Naive thymus-derived CD4-positive, alpha-beta T cell (primary cell): ENCODE measurements around the gene NSD2. TPM values are rescaled to one million over a fixed set of nuclear protein-coding genes. Genes with fewer than 3 reads are reported as not detected.
"Not testable (repeated sequence)": the region's sequence is repeated elsewhere in the genome, so short reads cannot be mapped to it uniquely, and the experiment has no call there.

Source experiments
- ATAC-seq: fragments of 150-1000 bp; cut with Tn5 transposase; 2 replicates; pipeline ENCODE4 v1.10.0; 2021; ENCODE audit warnings: mild to moderate bottlenecking, moderate library complexity
- CTCF ChIA-PET: fragments of 350-600 bp; sonication (Branson Sonifier 250); formaldehyde crosslinking; loops from one replicate; lab custom pipeline; 2021; ENCODE audit warnings: antibody characterized with exemption; lab: Charles Lee
- POLR2A ChIA-PET: fragments of 350-600 bp; sonication (Branson Sonifier 250); formaldehyde crosslinking; loops from one replicate; lab custom pipeline; 2021; ENCODE audit warnings: antibody characterized with exemption, inconsistent platforms; lab: Charles Lee
- DNase-seq, 9 donors: peaks; one replicate each; pipeline versions ENCODE4 v3.0.0 to v3.0.0-alpha.2; 2020 to 2022; ENCODE audit warnings: mixed read lengths in 1 of 9
- H3K27ac ChIP-seq: one replicate; pipeline ENCODE4 v1.7.0; 2013; ENCODE audit warnings: mild to moderate bottlenecking, low read depth, low read length, moderate library complexity
- H3K27me3 ChIP-seq, 2 donors: one replicate each; pipeline ENCODE4 v1.7.0; 2013; ENCODE audit warnings: low read length in 2 of 2, mild to moderate bottlenecking in 2 of 2, moderate library complexity in 2 of 2; ENCODE audit not compliant: control insufficient read depth in 2 of 2, insufficient read depth in 2 of 2
- H3K36me3 ChIP-seq, 3 experiments: 1 replicate in 2 of 3; 2 replicates in 1 of 3; pipeline ENCODE4 v1.7.0; 2013; ENCODE audit warnings: low read length in 3 of 3, mild to moderate bottlenecking in 3 of 3, moderate library complexity in 1 of 3; ENCODE audit not compliant: insufficient read depth in 3 of 3, control insufficient read depth in 2 of 3
- H3K4me1 ChIP-seq, 2 donors: one replicate each; pipeline ENCODE4 v1.7.0; 2013; ENCODE audit warnings: low read length in 2 of 2, mild to moderate bottlenecking in 2 of 2, moderate library complexity in 1 of 2; ENCODE audit not compliant: control insufficient read depth in 2 of 2, insufficient read depth in 2 of 2
- H3K4me3 ChIP-seq: 2 replicates; pipeline ENCODE4 v1.7.0; 2013; ENCODE audit warnings: mild to moderate bottlenecking, low read length
- H3K9me3 ChIP-seq, 3 experiments: 1 replicate in 2 of 3; 2 replicates in 1 of 3; pipeline ENCODE4 v1.7.0; 2013; ENCODE audit warnings: low read length in 3 of 3; ENCODE audit not compliant: control insufficient read depth in 2 of 3
- H3K27ac Mint-ChIP-seq, 9 donors: one replicate each; pipeline ENCODE4 v1.8.0; 2020 to 2022; ENCODE audit warnings: mixed read lengths in 9 of 9, mild to moderate bottlenecking in 8 of 9, moderate library complexity in 5 of 9, inconsistent platforms in 2 of 9
- H3K27me3 Mint-ChIP-seq, 5 donors: one replicate each; pipeline ENCODE4 v1.8.0; 2021 to 2022; ENCODE audit warnings: mixed read lengths in 5 of 5, mild to moderate bottlenecking in 1 of 5
- H3K36me3 Mint-ChIP-seq, 5 donors: one replicate each; pipeline ENCODE4 v1.8.0; 2020 to 2022; ENCODE audit warnings: mixed read lengths in 5 of 5, mild to moderate bottlenecking in 3 of 5, inconsistent platforms in 1 of 5
- H3K4me1 Mint-ChIP-seq, 7 donors: one replicate each; pipeline ENCODE4 v1.8.0; 2020 to 2022; ENCODE audit warnings: mixed read lengths in 7 of 7, mild to moderate bottlenecking in 3 of 7, inconsistent platforms in 1 of 7
- H3K4me3 Mint-ChIP-seq, 10 donors: one replicate each; pipeline ENCODE4 v1.8.0; 2020 to 2022; ENCODE audit warnings: mild to moderate bottlenecking in 10 of 10, mixed read lengths in 10 of 10, moderate library complexity in 6 of 10, inconsistent platforms in 2 of 10
- H3K9me3 Mint-ChIP-seq, 11 donors: one replicate each; pipeline ENCODE4 v1.8.0; 2020 to 2022; ENCODE audit warnings: mixed read lengths in 11 of 11, mild to moderate bottlenecking in 4 of 11, inconsistent platforms in 1 of 11, moderate library complexity in 1 of 11
- intact Hi-C, 2 donors: fragments of 100-400 bp; cut with micrococcal nuclease; formaldehyde crosslinking; loops; one replicate each; pipeline ENCODE4 v1.15.1; 2023
- polyA plus RNA-seq, 2 donors: library from polyadenylated mRNA; unstranded; fragments of 300-500 nt; fragmentation: Illumina TruSeq; gene quantifications; one replicate each; pipeline ENCODE4 v1.2.3, GENCODE V29; 2021
- total RNA-seq, 6 experiments: library from RNA in 5 of 6; stranded (reverse) in 5 of 6; gene quantifications; 1 replicate in 5 of 6; 2 replicates in 1 of 6; pipeline ENCODE4 v1.2.3 and lab custom pipeline; 2021 to 2026

The NSD2 gene
- total and polyA plus RNA-seq, 7 experiments from 2014 or later, result 2.7 to 207 (median 37.3) TPM

DNA sequence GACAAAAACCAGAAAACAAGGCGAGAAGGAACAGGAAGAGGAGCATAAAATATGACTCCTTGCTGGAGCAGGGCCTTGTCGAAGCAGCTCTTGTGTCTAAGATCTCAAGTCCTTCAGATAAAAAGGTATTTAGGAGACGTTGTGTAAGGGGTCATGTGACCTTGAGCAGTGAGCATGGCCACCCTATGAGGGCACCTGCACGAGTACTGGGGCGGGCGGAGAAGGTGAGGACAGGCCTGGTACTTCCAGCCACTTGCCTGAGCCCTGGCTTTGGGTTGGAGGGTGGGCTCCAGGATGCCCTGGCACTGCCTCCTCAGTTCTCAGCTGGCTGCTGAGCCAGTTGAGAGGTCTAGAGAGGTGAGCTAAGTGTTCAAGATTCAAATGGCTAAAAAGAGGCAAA is 29.9 kb downstream of the NSD2 start:
- H3K9me3 Mint-ChIP-seq, result no peaks in the 10 kb centered on the region
- Histone ChIP-seq H3K4me3 (no peak overlapping the region), H3K27me3 (no peaks in the 10 kb centered on the region), H3K4me1 (no peaks in the 10 kb centered on the region), H3K27ac (no peak overlapping the region), H3K36me3 (peaks cover 0 to 31% (median 4%) of the 10 kb centered on the region in 3 experiments), H3K9me3 (no peaks in the 10 kb centered on the region)
- no peak overlapping the region for H3K4me3 Mint-ChIP-seq
- H3K4me1 Mint-ChIP-seq, result peaks cover 4 to 71% (median 11%) of the 10 kb centered on the region in 7 donors
- intact Hi-C loops, result no loop called here
- DNase-seq (no peak), ATAC-seq (no peak)
- no peaks in the 10 kb centered on the region for H3K27me3 Mint-ChIP-seq
- CTCF ChIA-PET, result interaction anchor here (1.2 to 4.4 kb wide), 8 partner anchors 8 to 208 kb away, joined by 3 to 32 read pairs (median 11); no protein-coding TSS in a partner anchor
- POLR2A ChIA-PET, result no interaction called here
- peaks cover 16 to 45% (median 23%) of the 10 kb centered on the region in 5 donors for H3K36me3 Mint-ChIP-seq
- H3K27ac Mint-ChIP-seq, result peak overlapping the region in 2 of 9 donors; percentile 10 to 56

DNA sequence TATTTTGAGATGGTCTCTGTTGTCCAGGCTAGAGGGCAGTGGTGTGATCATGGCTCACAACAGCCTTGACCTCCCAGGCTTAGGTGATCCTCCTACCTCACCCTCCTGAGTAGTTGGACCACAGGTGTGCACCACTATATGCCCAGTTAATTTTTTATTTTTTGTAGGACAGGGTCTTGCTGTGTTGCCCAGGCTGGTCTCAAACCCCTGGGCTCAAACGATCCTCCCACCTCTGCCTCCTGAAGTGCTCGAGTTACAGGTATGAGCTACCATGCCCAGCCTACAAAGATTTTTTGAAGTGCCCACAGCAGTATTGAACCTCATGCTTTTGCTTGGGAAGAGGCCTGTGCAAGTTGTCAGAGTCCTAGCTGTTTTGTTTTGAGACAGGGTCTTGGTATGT is 31.1 kb downstream of the NSD2 start:
- Mint-ChIP-seq H3K4me1 (peaks cover 10 to 74% (median 18%) of the 10 kb centered on the region in 7 donors), H3K9me3 (no peaks in the 10 kb centered on the region), H3K4me3 (no peak overlapping the region), H3K36me3 (peaks cover 16 to 53% (median 27%) of the 10 kb centered on the region in 5 donors), H3K27me3 (no peaks in the 10 kb centered on the region), H3K27ac (peak overlapping the region in 1 of 9 donors; percentile 49)
- peaks cover 0 to 35% (median 4%) of the 10 kb centered on the region in 3 experiments for H3K36me3 ChIP-seq
- H3K9me3 ChIP-seq, result no peaks in the 10 kb centered on the region
- H3K4me3 ChIP-seq, result no peak overlapping the region
- H3K27me3 ChIP-seq, result no peaks in the 10 kb centered on the region
- no peak overlapping the region for H3K27ac ChIP-seq
- H3K4me1 ChIP-seq, result no peaks in the 10 kb centered on the region
- no peak for DNase-seq
- POLR2A ChIA-PET, result interaction anchor here (0.6 kb wide), 1 partner anchor 179 kb away, joined by 3 read pairs; no protein-coding TSS in a partner anchor
- no peak for ATAC-seq
- CTCF ChIA-PET, result interaction anchor here (0.6 kb wide), 1 partner anchor 354 kb away, joined by 3 read pairs; no protein-coding TSS in a partner anchor
- intact Hi-C loops, result no loop called here

DNA sequence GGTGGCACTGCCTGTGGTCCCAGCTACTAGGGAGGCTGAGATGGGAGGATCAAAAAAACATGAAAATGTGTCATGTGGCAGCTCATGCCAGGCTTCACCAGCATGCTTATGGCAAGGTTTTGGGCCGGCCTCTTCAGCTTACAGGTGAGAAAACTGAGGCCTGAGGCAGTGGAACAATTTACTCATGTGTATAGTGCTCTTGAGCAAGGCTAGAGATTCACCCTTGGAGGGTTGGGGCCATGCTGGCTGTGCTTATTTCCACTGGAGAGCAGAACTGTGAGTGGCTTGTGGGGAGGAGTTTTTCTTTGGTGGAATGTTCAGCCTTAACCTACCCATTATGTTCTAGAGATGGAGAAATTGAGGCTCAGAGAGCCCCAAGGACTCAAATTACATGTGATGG is 31.8 kb downstream of the NSD2 start:
- ChIA-PET CTCF (interaction anchor here (0.6 kb wide), 1 partner anchor 15 kb away, joined by 5 read pairs; no protein-coding TSS in a partner anchor), POLR2A (interaction anchor here (0.6 kb wide), 1 partner anchor 34 kb away, joined by 4 read pairs; no protein-coding TSS in a partner anchor)
- no peaks in the 10 kb centered on the region for H3K4me1 ChIP-seq
- Mint-ChIP-seq H3K9me3 (no peaks in the 10 kb centered on the region), H3K27ac (peak overlapping the region in 2 of 9 donors; percentile 7 to 56), H3K36me3 (peaks cover 16 to 53% (median 27%) of the 10 kb centered on the region in 5 donors), H3K27me3 (no peaks in the 10 kb centered on the region), H3K4me3 (no peak overlapping the region), H3K4me1 (peaks cover 11 to 75% (median 20%) of the 10 kb centered on the region in 7 donors)
- intact Hi-C loops, result no loop called here
- DNase-seq, result no peak
- peaks cover 0 to 35% (median 4%) of the 10 kb centered on the region in 3 experiments for H3K36me3 ChIP-seq
- H3K4me3 ChIP-seq, result no peak overlapping the region
- no peak overlapping the region for H3K27ac ChIP-seq
- no peak for ATAC-seq
- H3K9me3 ChIP-seq, result no peaks in the 10 kb centered on the region
- no peaks in the 10 kb centered on the region for H3K27me3 ChIP-seq

DNA sequence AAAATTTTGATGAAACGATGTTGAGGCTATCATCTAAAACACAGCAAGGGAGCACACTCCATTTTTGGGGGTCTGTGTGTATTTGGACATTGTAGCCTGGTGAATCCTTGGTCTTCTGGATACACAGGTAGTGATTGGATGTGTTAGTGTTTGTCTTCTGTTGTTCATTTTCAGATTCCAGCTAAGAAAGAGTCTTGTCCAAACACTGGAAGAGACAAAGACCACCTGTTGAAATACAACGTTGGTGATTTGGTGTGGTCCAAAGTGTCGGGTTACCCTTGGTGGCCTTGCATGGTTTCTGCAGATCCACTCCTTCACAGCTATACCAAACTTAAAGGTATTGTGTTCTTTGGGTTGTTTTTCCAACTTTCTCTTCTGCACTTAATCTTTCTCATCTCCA is 32.8 kb downstream of the NSD2 start:
- no peaks in the 10 kb centered on the region for H3K27me3 ChIP-seq
- H3K36me3 ChIP-seq, result peaks cover 0 to 35% (median 4%) of the 10 kb centered on the region in 3 experiments
- H3K4me1 ChIP-seq, result no peaks in the 10 kb centered on the region
- no peak overlapping the region for H3K27ac ChIP-seq
- H3K9me3 Mint-ChIP-seq, result no peaks in the 10 kb centered on the region
- H3K4me3 Mint-ChIP-seq, result no peak overlapping the region
- H3K36me3 Mint-ChIP-seq, result peaks cover 16 to 53% (median 28%) of the 10 kb centered on the region in 5 donors
- ChIA-PET CTCF (no interaction called here), POLR2A (interaction anchor here (0.7 kb wide), 1 partner anchor 14 kb away, joined by 5 read pairs; no protein-coding TSS in a partner anchor)
- peak overlapping the region in 1 of 9 donors; percentile 33 for H3K27ac Mint-ChIP-seq
- H3K4me3 ChIP-seq, result no peak overlapping the region
- peaks cover 9 to 78% (median 19%) of the 10 kb centered on the region in 7 donors for H3K4me1 Mint-ChIP-seq
- no peaks in the 10 kb centered on the region for H3K9me3 ChIP-seq
- intact Hi-C loops, result no loop called here
- no peaks in the 10 kb centered on the region for H3K27me3 Mint-ChIP-seq
- ATAC-seq, result no peak
- DNase-seq, result no peak

DNA sequence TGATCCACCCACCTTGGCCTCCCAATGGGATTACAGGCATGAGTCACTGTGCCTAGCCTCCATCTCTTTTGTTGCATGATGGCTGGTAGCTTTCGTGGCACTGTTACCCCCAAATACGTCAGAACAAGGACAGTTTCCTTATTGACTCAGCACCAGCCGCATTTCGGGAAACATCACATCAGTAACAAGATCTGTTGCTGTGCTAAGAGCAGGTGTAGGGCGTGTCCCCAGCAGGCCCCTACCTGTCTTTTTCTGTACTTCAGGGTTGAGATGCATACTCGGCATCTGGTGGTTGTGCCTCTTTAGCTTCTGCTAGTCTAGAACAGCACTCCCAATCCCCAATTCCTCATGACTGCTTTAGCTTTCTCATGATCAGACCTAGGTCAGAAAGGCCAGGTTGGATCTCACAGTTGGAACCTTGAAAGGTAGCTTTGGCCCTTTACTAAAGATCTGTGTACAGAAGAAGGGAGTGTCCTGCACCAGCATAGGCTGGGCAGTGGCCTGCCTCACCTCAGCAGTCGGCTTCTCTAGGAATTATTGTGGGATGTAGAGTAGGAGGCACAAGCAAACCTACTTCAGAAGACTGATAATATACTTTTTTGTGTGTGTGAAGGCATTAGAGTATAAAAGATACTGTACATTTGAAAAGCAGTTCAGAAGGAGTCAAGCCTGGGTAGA is 36.8 kb downstream of the NSD2 start:
- intact Hi-C loops, result no loop called here
- H3K9me3 Mint-ChIP-seq, result no peaks in the 10 kb centered on the region
- DNase-seq (no peak), ATAC-seq (no peak)
- no peak overlapping the region for H3K27ac ChIP-seq
- H3K4me1 ChIP-seq, result no peaks in the 10 kb centered on the region
- peaks cover 4 to 66% (median 16%) of the 10 kb centered on the region in 7 donors for H3K4me1 Mint-ChIP-seq
- H3K27ac Mint-ChIP-seq, result peak overlapping the region in 3 of 9 donors; percentile 42 to 81 (median 42)
- H3K9me3 ChIP-seq, result no peaks in the 10 kb centered on the region
- no peaks in the 10 kb centered on the region for H3K27me3 Mint-ChIP-seq
- H3K27me3 ChIP-seq, result no peaks in the 10 kb centered on the region
- POLR2A ChIA-PET, result interaction anchor here (1.2 kb wide), 1 partner anchor 102 kb away, joined by 3 read pairs; no protein-coding TSS in a partner anchor
- peaks cover 11 to 46% (median 27%) of the 10 kb centered on the region in 5 donors for H3K36me3 Mint-ChIP-seq
- H3K4me3 ChIP-seq, result no peak overlapping the region
- H3K36me3 ChIP-seq, result peaks cover 0 to 15% (median 4%) of the 10 kb centered on the region in 3 experiments
- CTCF ChIA-PET, result interaction anchor here (1.0 to 2.4 kb wide), 2 partner anchors 8 to 215 kb away, joined by 3 to 16 read pairs; no protein-coding TSS in a partner anchor
- peak overlapping the region in 1 of 10 donors; percentile 62 for H3K4me3 Mint-ChIP-seq

DNA sequence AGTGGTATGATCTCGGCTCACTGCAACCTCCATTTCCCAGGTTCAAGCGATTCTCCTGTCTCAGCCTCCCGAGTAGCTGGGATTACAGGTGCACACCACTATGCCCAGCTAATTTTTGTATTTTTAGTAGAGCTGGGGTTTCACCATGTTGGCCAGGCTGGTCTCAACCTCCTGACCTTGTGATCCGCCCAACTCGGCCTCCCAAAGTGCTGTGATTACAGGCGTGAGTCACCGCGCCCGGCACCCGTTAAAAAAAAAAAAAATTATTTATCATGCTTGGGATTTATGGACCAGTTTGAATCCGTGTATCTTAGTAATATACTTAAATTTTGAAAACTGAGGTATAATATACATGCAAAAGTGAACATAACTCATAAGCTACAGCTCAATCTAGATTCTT is 38.5 kb downstream of the NSD2 start:
- intact Hi-C loops, result loop anchor here in 1 of 2 donors (1.0 to 5.0 kb wide), 2 partner anchors 161 to 278 kb away; no protein-coding TSS in a partner anchor
- H3K9me3 Mint-ChIP-seq, H3K27me3 Mint-ChIP-seq, H3K4me3 Mint-ChIP-seq, POLR2A ChIA-PET, H3K27ac ChIP-seq, H3K4me3 ChIP-seq, H3K27me3 ChIP-seq, H3K9me3 ChIP-seq, DNase-seq, ATAC-seq, H3K27ac Mint-ChIP-seq, H3K4me1 ChIP-seq: not testable (repeated sequence)
- H3K4me1 Mint-ChIP-seq, result peaks cover 3 to 54% (median 19%) of the 10 kb centered on the region in 7 donors
- H3K36me3 ChIP-seq, result peaks cover 0 to 23% (median 0%) of the 10 kb centered on the region in 3 experiments
- peaks cover 7 to 38% (median 24%) of the 10 kb centered on the region in 5 donors for H3K36me3 Mint-ChIP-seq
- CTCF ChIA-PET, result interaction anchor here (0.6 to 2.4 kb wide), 2 partner anchors 10 to 12 kb away, joined by 6 to 16 read pairs; no protein-coding TSS in a partner anchor
